ENCODE data around the gene DPYD.

DNA sequence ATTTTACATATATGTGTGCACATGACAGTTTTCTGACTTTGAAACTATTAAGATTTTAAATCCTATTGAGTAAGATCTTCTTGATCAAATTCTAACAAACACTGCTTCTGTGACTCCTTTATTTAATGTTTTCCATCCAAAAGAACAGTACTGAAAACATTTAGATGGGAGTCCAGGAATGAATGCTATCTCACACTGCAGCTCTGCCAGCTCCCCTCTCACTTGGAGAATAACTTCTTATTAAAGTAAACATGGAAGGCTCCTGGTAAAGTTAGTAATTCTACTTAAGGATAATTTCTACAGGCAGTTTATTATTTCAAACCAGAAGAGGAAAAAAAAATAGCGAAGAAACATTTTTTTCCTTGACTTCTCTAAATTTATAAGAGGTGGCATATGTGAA lies 349.1 kb downstream of the DPYD start:
- TF ChIP-seq, protein P1, sequence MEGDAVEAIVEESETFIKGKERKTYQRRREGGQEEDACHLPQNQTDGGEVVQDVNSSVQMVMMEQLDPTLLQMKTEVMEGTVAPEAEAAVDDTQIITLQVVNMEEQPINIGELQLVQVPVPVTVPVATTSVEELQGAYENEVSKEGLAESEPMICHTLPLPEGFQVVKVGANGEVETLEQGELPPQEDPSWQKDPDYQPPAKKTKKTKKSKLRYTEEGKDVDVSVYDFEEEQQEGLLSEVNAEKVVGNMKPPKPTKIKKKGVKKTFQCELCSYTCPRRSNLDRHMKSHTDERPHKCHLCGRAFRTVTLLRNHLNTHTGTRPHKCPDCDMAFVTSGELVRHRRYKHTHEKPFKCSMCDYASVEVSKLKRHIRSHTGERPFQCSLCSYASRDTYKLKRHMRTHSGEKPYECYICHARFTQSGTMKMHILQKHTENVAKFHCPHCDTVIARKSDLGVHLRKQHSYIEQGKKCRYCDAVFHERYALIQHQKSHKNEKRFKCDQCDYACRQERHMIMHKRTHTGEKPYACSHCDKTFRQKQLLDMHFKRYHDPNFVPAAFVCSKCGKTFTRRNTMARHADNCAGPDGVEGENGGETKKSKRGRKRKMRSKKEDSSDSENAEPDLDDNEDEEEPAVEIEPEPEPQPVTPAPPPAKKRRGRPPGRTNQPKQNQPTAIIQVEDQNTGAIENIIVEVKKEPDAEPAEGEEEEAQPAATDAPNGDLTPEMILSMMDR (IDR thresholded peaks at IDR 0.05; ENCODE audit: insufficient read depth, low read length, poor library complexity, severe bottlenecking), result no peak
- TF ChIP-seq EZH2phosphoT487 (conservative IDR thresholded peaks at IDR 0.05; ENCODE audit: low read length), result no peak

Data from SU-DHL-6 (cell line).